ENCODE data around the gene C2orf72.
"Not testable (repeated sequence)": the region's sequence is repeated elsewhere in the genome, so short reads cannot be mapped to it uniquely, and the experiment has no call there.

The C2orf72 gene

GRCh38 chr2:231037202-231037730, at the start of gene C2orf72:
C2orf72 (plus strand) TSS chr2:231037523; CDS start chr2:231037566, 43 bp downstream.
- FAIRE-seq = no peak

- no peak for FAIRE-seq
Measured at GRCh38 chr2:230989731-230990130, 47.6 kb upstream of the C2orf72 start.

GRCh38 chr2:230990131-230990898, 47.0 kb upstream of the C2orf72 start:
- FAIRE-seq = no peak

GRCh38 chr2:230990899-230991150, 46.5 kb upstream of the C2orf72 start:
- FAIRE-seq = no peak

GRCh38 chr2:230991598-230991997, 45.7 kb upstream of the C2orf72 start:
- FAIRE-seq = no peak

- no peak for FAIRE-seq
Measured at GRCh38 chr2:230995821-230996220, 41.5 kb upstream of the C2orf72 start, which contains the start of gene SPATA3. SPATA3 (plus strand) TSS chr2:230996121; CDS start chr2:230996234, 113 bp downstream.

- FAIRE-seq = no peak
Measured at GRCh38 chr2:230996661-230997060, 40.7 kb upstream of the C2orf72 start.

GRCh38 chr2:230998882-230999281, 38.4 kb upstream of the C2orf72 start:
- no peak for FAIRE-seq

GRCh38 chr2:230999477-230999876, 37.8 kb upstream of the C2orf72 start:
- FAIRE-seq = no peak

- no peak for FAIRE-seq
Measured at GRCh38 chr2:231000211-231000904, 37.0 kb upstream of the C2orf72 start.

GRCh38 chr2:231001036-231001435, 36.3 kb upstream of the C2orf72 start:
- FAIRE-seq = no peak

GRCh38 chr2:231001921-231002320, 35.4 kb upstream of the C2orf72 start:
- FAIRE-seq = no peak

GRCh38 chr2:231002641-231003040, 34.7 kb upstream of the C2orf72 start:
- no peak for FAIRE-seq

GRCh38 chr2:231003186-231003585, 34.1 kb upstream of the C2orf72 start:
- no peak for FAIRE-seq

- not testable (repeated sequence) for FAIRE-seq
Measured at GRCh38 chr2:231004930-231005329, 32.4 kb upstream of the C2orf72 start.

GRCh38 chr2:231007286-231008098, 29.8 kb upstream of the C2orf72 start:
- no peak for FAIRE-seq

- FAIRE-seq = no peak
Measured at GRCh38 chr2:231008131-231008530, 29.2 kb upstream of the C2orf72 start.

GRCh38 chr2:231009236-231009919, 27.9 kb upstream of the C2orf72 start:
- no peak for FAIRE-seq

- no peak for FAIRE-seq
Measured at GRCh38 chr2:231010201-231010730, 27.1 kb upstream of the C2orf72 start.

GRCh38 chr2:231011526-231011925, 25.8 kb upstream of the C2orf72 start:
- no peak for FAIRE-seq

GRCh38 chr2:231012463-231012862, 24.9 kb upstream of the C2orf72 start:
- FAIRE-seq = no peak

GRCh38 chr2:231013820-231014219, 23.5 kb upstream of the C2orf72 start:
- no peak for FAIRE-seq

Data from A204.1 (cell line).